GM23338 (cell line): ENCODE data around the gene ROBO1.

Experiments used
- CREB1 ChIP-seq: fragments of 250-450 bp; sonication (Bioruptor Pico); IDR thresholded peaks from 2 replicates; pipeline ENCODE4 v1.5.0; 2020; ENCODE audit warnings: low read depth, mild to moderate bottlenecking, moderate library complexity
- CTCF ChIP-seq, 2 experiments: fragments of 200-600 bp in 1 of 2; sonication (generic) in 1 of 2; conservative IDR thresholded peaks; 2 replicates each; pipeline versions ENCODE4 v1.5.1 to v1.6.1; 2016 to 2017; ENCODE audit warnings: antibody characterized with exemption in 2 of 2, low read depth in 2 of 2, mild to moderate bottlenecking in 2 of 2, moderate library complexity in 1 of 2
- EZH2 ChIP-seq: fragments of 200-600 bp; sonication (generic); IDR thresholded peaks from one replicate; pipeline ENCODE4 v1.8.0; 2017; ENCODE audit warnings: antibody characterized with exemption, mild to moderate bottlenecking, low read depth; ENCODE audit not compliant: unreplicated experiment
- EZH2phosphoT487 ChIP-seq: fragments of 200-600 bp; sonication (generic); IDR thresholded peaks from one replicate; pipeline ENCODE4 v1.8.1; 2018; ENCODE audit warnings: antibody characterized with exemption; ENCODE audit not compliant: unreplicated experiment
- JUNB ChIP-seq: IDR thresholded peaks from one replicate; pipeline ENCODE4 v1.6.1; 2016; ENCODE audit warnings: antibody characterized with exemption; ENCODE audit not compliant: unreplicated experiment
- POLR2AphosphoS5 ChIP-seq: IDR thresholded peaks from 2 replicates; pipeline ENCODE4 v1.6.1; 2016; ENCODE audit warnings: antibody characterized with exemption, low read depth
- ZNF114 ChIP-seq: fragments of 250-450 bp; sonication (Bioruptor Pico); IDR thresholded peaks from 2 replicates; pipeline ENCODE4 v1.5.0; 2020; ENCODE audit warnings: mild to moderate bottlenecking, moderate library complexity
- TF ChIP-seq, protein P1 (sequence below): IDR thresholded peaks from one replicate; pipeline ENCODE4 v1.6.1; 2018; ENCODE audit warnings: antibody characterized with exemption; ENCODE audit not compliant: unreplicated experiment
- TF ChIP-seq, protein P2 (sequence below): IDR thresholded peaks from 2 replicates; pipeline ENCODE4 v1.6.1; 2016; ENCODE audit warnings: antibody characterized with exemption

GRCh38 chr3:79258479-79258878, 509.3 kb downstream of the ROBO1 start:
- no peak for TF ChIP-seq ZNF114 (CRISPR knock-in tag)
- TF ChIP-seq CTCF (conservative IDR thresholded peaks at IDR 0.05; ENCODE audit: low read depth in 2 of 2): no peak
- no peak for TF ChIP-seq EZH2
- TF ChIP-seq POLR2AphosphoS5: no peak
- TF ChIP-seq, protein P1, sequence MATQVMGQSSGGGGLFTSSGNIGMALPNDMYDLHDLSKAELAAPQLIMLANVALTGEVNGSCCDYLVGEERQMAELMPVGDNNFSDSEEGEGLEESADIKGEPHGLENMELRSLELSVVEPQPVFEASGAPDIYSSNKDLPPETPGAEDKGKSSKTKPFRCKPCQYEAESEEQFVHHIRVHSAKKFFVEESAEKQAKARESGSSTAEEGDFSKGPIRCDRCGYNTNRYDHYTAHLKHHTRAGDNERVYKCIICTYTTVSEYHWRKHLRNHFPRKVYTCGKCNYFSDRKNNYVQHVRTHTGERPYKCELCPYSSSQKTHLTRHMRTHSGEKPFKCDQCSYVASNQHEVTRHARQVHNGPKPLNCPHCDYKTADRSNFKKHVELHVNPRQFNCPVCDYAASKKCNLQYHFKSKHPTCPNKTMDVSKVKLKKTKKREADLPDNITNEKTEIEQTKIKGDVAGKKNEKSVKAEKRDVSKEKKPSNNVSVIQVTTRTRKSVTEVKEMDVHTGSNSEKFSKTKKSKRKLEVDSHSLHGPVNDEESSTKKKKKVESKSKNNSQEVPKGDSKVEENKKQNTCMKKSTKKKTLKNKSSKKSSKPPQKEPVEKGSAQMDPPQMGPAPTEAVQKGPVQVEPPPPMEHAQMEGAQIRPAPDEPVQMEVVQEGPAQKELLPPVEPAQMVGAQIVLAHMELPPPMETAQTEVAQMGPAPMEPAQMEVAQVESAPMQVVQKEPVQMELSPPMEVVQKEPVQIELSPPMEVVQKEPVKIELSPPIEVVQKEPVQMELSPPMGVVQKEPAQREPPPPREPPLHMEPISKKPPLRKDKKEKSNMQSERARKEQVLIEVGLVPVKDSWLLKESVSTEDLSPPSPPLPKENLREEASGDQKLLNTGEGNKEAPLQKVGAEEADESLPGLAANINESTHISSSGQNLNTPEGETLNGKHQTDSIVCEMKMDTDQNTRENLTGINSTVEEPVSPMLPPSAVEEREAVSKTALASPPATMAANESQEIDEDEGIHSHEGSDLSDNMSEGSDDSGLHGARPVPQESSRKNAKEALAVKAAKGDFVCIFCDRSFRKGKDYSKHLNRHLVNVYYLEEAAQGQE: no peak
- TF ChIP-seq CREB1 (CRISPR knock-in tag): no peak
- no peak for TF ChIP-seq JUNB
- TF ChIP-seq, protein P2, sequence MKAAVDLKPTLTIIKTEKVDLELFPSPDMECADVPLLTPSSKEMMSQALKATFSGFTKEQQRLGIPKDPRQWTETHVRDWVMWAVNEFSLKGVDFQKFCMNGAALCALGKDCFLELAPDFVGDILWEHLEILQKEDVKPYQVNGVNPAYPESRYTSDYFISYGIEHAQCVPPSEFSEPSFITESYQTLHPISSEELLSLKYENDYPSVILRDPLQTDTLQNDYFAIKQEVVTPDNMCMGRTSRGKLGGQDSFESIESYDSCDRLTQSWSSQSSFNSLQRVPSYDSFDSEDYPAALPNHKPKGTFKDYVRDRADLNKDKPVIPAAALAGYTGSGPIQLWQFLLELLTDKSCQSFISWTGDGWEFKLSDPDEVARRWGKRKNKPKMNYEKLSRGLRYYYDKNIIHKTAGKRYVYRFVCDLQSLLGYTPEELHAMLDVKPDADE: no peak
- TF ChIP-seq EZH2phosphoT487: no peak
